ENCODE measurements around the gene F8A2.
A peak's percentile ranks its signal among the peaks of the same experiment; 100 is the strongest.
"Not testable (repeated sequence)": the region's sequence is repeated elsewhere in the genome, so short reads cannot be mapped to it uniquely, and the experiment has no call there.

F8A2 gene

GRCh38 chrX:155381843-155382528 lies at the start of gene F8A2:
Gene F8A2, plus strand, starts transcription at chrX:155382095. Its CDS starts 20 bp downstream, at chrX:155382115.
- DNase-seq (ENCODE audit: low read depth): not testable (repeated sequence)

- DNase-seq (ENCODE audit: low read depth): no peak
These were observed 48.3 kb upstream of the F8A2 start for GRCh38 chrX:155333544-155334100.

- DNase-seq (ENCODE audit: low read depth): peak; percentile 63
These were observed 47.2 kb upstream of the F8A2 start, which contains the start of gene CLIC2 for GRCh38 chrX:155334486-155335336. Gene CLIC2, minus strand, starts transcription at chrX:155334614. Its CDS starts 187 bp downstream, at chrX:155334427.

GRCh38 chrX:155335337-155335712 lies 46.6 kb upstream of the F8A2 start:
- not testable (repeated sequence) for DNase-seq (ENCODE audit: low read depth)

- not testable (repeated sequence) for DNase-seq (ENCODE audit: low read depth)
These were observed 36.2 kb upstream of the F8A2 start for GRCh38 chrX:155345689-155346088.

GRCh38 chrX:155349448-155349847 lies 32.4 kb upstream of the F8A2 start:
- not testable (repeated sequence) for DNase-seq (ENCODE audit: low read depth)

- DNase-seq (ENCODE audit: low read depth): not testable (repeated sequence)
These were observed 18.2 kb upstream of the F8A2 start for GRCh38 chrX:155363712-155364111.

- not testable (repeated sequence) for DNase-seq (ENCODE audit: low read depth)
These were observed 8.0 kb upstream of the F8A2 start for GRCh38 chrX:155373777-155374458.

- DNase-seq (ENCODE audit: low read depth): not testable (repeated sequence)
These were observed 2.1 kb upstream of the F8A2 start for GRCh38 chrX:155379802-155380201.

GRCh38 chrX:155382529-155382967 lies 653 bp downstream of the F8A2 start:
- DNase-seq (ENCODE audit: low read depth): not testable (repeated sequence)

GRCh38 chrX:155389634-155390033 lies 7.7 kb downstream of the F8A2 start:
- DNase-seq (ENCODE audit: low read depth): no peak

- not testable (repeated sequence) for DNase-seq (ENCODE audit: low read depth)
These were observed 12.9 kb downstream of the F8A2 start for GRCh38 chrX:155394747-155395276.

GRCh38 chrX:155406429-155406828 lies 24.5 kb downstream of the F8A2 start:
- no peak for DNase-seq (ENCODE audit: low read depth)

GRCh38 chrX:155417769-155418168 lies 35.9 kb downstream of the F8A2 start:
- DNase-seq (ENCODE audit: low read depth): no peak
